Activated naive CD8-positive, alpha-beta T cell treated with anti-CD3 and anti-CD28 coated beads for 36 hours (primary cell): ENCODE data around the gene ZC3H8. TPM values are rescaled to one million over a fixed set of nuclear protein-coding genes. Genes with fewer than 3 reads are reported as not detected.
A peak's percentile ranks its signal among the peaks of the same experiment; 100 is the strongest.

Source experiments
- DNase-seq: peaks from one replicate; pipeline ENCODE4 v3.0.0; 2021
- H3K27ac Mint-ChIP-seq: one replicate; pipeline ENCODE4 v1.8.0; 2022; ENCODE audit warnings: mild to moderate bottlenecking, moderate library complexity, mixed read lengths
- H3K27me3 Mint-ChIP-seq: one replicate; pipeline ENCODE4 v1.8.0; 2022; ENCODE audit warnings: mild to moderate bottlenecking, mixed read lengths
- H3K36me3 Mint-ChIP-seq: one replicate; pipeline ENCODE4 v1.8.0; 2021; ENCODE audit warnings: mild to moderate bottlenecking, mixed read lengths
- H3K4me1 Mint-ChIP-seq: one replicate; pipeline ENCODE4 v1.8.0; 2021; ENCODE audit warnings: mixed read lengths
- H3K4me3 Mint-ChIP-seq: one replicate; pipeline ENCODE4 v1.8.0; 2022; ENCODE audit warnings: mild to moderate bottlenecking, moderate library complexity, mixed read lengths
- H3K9me3 Mint-ChIP-seq: one replicate; pipeline ENCODE4 v1.8.0; 2022; ENCODE audit warnings: mixed read lengths
- total RNA-seq, 2 experiments: library from RNA; stranded (reverse); gene quantifications; one replicate each; pipeline ENCODE4 v1.2.3, GENCODE V29; 2021

ZC3H8 gene
- total RNA-seq, 2 experiments from 2014 or later = 23.7 to 26.8 TPM

DNA sequence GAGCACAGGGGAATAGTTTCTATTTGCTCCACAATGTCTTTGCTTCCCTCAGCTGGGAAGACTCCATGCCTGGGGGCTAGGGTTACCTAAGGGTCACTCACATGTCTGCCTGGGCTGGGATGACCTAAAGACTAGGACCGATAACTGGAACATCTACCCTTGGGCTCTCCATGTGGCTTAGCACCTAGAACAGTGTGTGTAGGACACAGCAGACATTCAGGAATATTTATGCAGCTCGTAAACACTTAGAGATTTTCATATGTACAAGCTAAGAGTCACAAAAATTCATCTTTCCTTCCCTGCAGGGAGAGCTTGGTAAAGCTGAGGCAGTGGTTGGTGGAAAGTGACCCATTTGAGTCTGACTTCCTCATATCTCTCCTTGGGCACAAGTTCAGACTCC lies 60.8 kb downstream of the ZC3H8 start:
- H3K4me3 Mint-ChIP-seq = no peak overlapping the region
- peak overlapping the region; percentile 31 for H3K27ac Mint-ChIP-seq
- peaks cover 5% of the 10 kb centered on the region for H3K9me3 Mint-ChIP-seq
- peaks cover 13% of the 10 kb centered on the region for H3K36me3 Mint-ChIP-seq
- no peaks in the 10 kb centered on the region for H3K27me3 Mint-ChIP-seq
- peaks cover 46% of the 10 kb centered on the region for H3K4me1 Mint-ChIP-seq
- DNase-seq = no peak

DNA sequence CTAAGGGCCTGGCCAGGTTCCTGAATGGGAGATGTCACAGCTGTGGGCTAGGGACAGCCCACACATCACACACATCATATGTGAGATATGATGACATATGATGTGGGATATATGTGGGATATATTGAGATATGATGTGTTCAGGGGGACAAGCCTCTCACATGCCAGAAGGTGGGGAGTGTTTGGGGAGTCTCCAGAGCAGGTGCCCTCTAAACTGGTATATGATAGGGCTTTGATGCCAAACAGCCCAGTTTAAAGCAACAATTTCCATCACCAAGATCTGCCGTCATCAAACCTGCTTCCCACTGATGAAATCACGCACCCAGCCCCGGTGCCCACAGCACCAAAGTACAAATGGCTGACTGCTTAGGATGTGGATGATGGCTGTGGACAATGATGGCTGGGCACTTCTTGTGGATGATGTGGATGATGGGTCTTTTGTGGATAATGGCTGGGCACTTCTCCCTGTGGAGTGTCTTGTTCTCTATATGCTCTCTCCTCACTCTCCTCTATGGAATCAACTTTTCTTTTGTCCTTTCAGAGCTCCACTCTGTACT lies 65.8 kb downstream of the ZC3H8 start:
- Mint-ChIP-seq H3K27me3 (no peaks in the 10 kb centered on the region), H3K4me1 (peaks cover 65% of the 10 kb centered on the region), H3K36me3 (peaks cover 42% of the 10 kb centered on the region), H3K9me3 (peaks cover 11% of the 10 kb centered on the region), H3K4me3 (no peak overlapping the region), H3K27ac (peak overlapping the region; percentile 99)
- no peak for DNase-seq

DNA sequence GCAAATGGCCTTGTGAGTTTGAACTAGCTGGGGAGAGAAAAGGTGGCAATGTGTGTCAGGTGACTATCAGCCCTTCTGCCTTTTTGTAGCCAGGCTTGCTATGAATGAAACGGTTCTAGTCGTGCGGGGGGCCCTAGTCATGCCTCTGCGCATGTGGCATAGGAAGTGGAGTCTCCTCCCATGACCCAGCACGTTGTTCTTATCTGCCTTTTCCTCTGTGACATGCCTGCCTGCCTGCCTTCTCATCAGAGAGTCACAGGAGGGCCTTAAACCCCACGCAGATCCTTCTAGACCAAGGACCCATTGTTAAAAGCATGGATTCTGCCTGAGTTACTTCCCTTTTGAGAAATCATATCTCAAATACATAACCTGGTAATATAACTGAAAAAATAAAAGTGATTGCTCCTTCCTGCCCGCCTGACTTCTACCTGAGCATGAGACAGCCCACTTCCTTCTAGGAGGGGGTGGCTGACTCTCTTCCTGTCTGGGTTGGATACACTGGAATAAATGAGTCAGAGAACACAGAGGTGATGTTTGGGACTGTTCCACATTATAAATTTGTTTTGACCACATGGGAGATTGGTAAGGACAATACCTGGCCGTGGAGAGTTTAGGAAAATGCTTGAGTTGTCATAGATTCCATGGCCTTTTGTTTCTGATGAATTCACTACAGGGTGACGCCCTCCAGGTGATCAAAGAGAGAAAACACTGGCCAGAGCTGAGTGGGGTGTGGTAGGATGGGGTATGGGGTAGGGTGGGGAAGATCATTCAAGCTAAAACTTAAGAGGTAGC lies 66.8 kb downstream of the ZC3H8 start:
- no peaks in the 10 kb centered on the region for H3K27me3 Mint-ChIP-seq
- peak; percentile 80 for DNase-seq
- peaks cover 11% of the 10 kb centered on the region for H3K9me3 Mint-ChIP-seq
- peaks cover 42% of the 10 kb centered on the region for H3K36me3 Mint-ChIP-seq
- H3K4me1 Mint-ChIP-seq = peaks cover 76% of the 10 kb centered on the region
- peak overlapping the region; percentile 99 for H3K27ac Mint-ChIP-seq
- H3K4me3 Mint-ChIP-seq = peak overlapping the region; percentile 47

DNA sequence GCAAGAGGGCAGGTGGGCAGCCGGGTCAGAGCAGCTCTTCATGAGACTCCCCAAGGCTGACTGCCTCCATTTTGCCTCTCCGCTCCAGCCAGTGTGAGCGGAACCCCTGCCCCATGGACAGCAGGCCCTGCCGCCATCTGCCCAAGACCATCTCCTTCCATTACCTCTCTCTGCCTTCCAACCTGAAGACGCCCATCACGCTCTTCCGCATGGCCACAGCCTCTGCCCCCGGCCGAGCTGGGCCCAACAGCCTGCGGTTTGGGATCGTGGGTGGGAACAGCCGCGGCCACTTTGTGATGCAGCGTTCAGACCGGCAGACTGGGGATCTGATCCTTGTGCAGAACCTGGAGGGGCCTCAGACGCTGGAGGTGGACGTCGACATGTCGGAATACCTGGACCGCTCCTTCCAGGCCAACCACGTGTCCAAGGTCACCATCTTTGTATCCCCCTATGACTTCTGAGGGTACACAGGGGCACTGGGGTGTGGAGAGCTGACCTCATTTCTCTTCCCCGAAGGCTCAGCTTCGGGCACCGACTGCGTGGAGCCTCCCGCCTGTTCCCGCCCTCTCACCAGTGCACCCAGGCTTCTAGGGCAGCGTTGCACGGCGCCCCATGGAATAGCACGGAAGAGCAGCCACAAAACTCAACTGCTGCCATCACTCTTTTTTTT lies 67.7 kb downstream of the ZC3H8 start:
- no peak for DNase-seq
- Mint-ChIP-seq H3K9me3 (peaks cover 11% of the 10 kb centered on the region), H3K27me3 (no peaks in the 10 kb centered on the region), H3K4me3 (peak overlapping the region; percentile 47), H3K36me3 (peaks cover 39% of the 10 kb centered on the region), H3K27ac (peak overlapping the region; percentile 99), H3K4me1 (peaks cover 78% of the 10 kb centered on the region)

DNA sequence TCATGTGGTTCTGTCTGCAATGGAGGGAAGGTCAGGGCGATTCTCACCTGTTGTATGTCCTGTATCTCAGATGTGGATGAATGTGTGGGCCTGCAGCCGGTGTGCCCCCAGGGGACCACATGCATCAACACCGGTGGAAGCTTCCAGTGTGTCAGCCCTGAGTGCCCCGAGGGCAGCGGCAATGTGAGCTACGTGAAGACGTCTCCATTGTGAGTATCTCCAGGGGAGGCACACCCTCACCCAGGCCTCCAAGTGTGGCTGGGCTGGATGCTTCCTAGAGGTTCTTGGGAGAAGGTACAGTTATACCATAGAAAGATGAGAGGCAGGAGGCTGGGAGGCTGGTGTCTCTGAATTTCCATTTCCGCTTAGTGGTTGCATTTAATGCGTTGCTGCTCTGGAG lies 69.7 kb downstream of the ZC3H8 start:
- peaks cover 69% of the 10 kb centered on the region for H3K4me1 Mint-ChIP-seq
- no peak overlapping the region for H3K4me3 Mint-ChIP-seq
- H3K36me3 Mint-ChIP-seq = peaks cover 37% of the 10 kb centered on the region
- H3K27me3 Mint-ChIP-seq = no peaks in the 10 kb centered on the region
- DNase-seq = no peak
- peaks cover 6% of the 10 kb centered on the region for H3K9me3 Mint-ChIP-seq
- H3K27ac Mint-ChIP-seq = no peak overlapping the region

DNA sequence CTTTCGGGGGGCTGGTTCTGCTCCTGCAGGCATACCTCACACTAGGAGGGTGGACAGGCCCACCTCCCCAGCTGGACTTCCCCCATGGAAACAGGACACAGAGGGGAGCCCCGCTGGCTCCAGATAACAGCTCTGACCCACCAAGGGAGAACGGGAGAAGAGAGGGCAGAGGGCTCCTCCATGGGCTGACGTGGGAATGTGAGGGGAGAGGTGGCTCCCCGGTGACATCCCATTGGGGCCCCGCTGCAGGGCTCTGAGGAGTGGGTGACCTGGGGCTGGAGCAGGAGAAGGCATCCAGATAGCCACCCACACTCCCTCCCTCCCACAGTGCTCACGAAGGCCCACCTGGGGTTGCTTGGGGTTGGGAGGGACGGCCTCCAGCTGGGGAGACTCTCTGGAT lies 70.7 kb downstream of the ZC3H8 start:
- H3K27ac Mint-ChIP-seq = peak overlapping the region; percentile 86
- H3K36me3 Mint-ChIP-seq = peaks cover 33% of the 10 kb centered on the region
- H3K4me1 Mint-ChIP-seq = peaks cover 60% of the 10 kb centered on the region

DNA sequence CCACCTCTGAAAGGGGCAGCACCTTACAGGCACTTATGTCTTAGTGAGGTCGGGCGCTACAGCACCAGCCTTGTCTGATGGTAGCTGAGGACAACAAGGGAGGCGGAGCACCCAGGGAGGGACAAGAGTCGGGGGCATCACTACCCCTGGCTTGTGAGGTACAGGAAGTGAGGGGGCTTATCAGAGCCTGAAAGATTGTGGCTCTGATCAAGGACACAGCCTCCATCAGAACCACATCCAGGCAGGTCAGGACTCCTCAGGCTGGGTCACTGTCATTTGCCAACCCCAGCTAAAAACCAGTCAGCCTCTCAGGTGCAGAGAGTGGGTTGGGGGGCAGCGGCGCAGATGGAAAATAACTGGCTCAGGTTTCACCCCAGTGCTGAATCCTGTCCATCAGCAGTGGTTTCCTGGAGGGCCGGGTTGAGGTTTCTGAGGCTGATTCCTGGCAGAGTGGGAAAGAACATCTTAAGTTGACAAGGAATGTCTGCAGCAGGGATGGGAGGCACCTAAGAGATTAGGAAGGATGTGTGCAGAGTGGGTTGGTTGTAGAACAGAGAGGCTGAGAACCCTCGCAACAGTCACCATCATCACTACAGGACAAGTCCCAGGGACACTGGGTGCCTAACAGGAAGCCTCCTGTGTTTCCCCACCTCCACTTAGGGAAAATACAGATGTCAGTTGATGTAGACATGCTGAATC lies 71.4 kb downstream of the ZC3H8 start:
- H3K36me3 Mint-ChIP-seq = peaks cover 32% of the 10 kb centered on the region
- peak overlapping the region; percentile 78 for H3K4me3 Mint-ChIP-seq
- no peaks in the 10 kb centered on the region for H3K27me3 Mint-ChIP-seq
- no peak for DNase-seq
- peaks cover 54% of the 10 kb centered on the region for H3K4me1 Mint-ChIP-seq
- peak overlapping the region; percentile 86 for H3K27ac Mint-ChIP-seq
- peaks cover 3% of the 10 kb centered on the region for H3K9me3 Mint-ChIP-seq

More for the DNA sequence above, 70.7 kb downstream of the ZC3H8 start:
- H3K27me3 Mint-ChIP-seq = no peaks in the 10 kb centered on the region
- DNase-seq = no peak
- peaks cover 6% of the 10 kb centered on the region for H3K9me3 Mint-ChIP-seq
- H3K4me3 Mint-ChIP-seq = no peak overlapping the region

DNA sequence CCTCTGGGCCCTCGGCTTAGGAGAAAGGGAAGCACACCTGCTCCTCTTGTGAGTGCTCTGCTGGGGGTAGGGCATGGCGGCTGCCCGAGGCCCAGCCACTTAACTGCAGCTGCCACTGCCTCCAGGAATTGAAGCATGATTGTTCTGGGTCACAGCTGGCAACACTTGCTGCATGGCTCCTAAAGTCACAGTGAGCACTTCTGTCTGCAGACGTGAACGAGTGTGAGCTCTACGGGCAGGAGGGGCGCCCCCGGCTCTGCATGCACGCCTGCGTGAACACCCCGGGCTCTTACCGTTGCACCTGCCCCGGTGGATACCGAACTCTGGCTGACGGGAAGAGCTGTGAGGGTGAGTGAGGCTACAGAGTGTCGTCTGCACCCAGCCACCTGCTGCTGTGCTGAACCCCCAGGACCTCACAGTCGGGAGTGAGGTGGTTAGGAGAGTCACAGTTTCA lies 72.2 kb downstream of the ZC3H8 start:
- Mint-ChIP-seq H3K9me3 (peaks cover 2% of the 10 kb centered on the region), H3K4me3 (peak overlapping the region; percentile 78), H3K27ac (peak overlapping the region; percentile 86), H3K27me3 (no peaks in the 10 kb centered on the region), H3K36me3 (peaks cover 25% of the 10 kb centered on the region), H3K4me1 (peaks cover 45% of the 10 kb centered on the region)
- DNase-seq = peak; percentile 42

DNA sequence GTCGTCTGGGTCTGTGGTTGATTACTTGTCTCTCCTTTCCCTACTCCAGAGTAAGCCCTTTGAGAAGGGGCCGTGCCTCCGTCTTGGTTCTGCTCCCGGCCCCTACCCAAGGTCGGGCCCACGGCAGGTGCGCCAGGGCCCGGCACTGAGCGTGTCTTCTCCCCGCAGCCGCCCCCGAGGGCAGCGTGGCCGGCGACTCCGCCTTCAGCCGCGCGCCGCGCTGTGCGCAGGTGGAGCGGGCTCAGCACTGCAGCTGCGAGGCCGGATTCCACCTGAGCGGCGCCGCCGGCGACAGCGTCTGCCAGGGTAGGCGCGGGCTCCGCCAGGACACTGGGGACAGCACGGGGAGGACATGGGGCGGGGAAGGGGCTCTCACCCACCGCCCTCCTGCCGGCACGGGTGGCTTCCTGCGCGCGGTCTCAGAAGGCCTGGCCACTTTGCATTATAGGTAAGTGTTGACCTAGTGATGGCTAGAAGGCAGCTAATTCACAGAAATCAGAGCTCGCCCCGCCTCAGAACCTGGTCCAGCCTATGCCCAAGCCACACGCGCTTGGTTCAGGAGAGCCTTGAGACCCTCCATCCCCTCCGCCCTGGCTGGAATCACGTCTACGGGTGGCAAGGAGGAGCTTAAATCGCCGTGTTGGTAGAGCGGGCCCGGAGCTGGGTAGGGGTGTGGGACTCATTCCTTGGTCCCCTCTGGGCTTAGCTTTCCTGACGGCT lies 73.1 kb downstream of the ZC3H8 start:
- DNase-seq = peak; percentile 68
- Mint-ChIP-seq H3K27ac (peak overlapping the region; percentile 86), H3K27me3 (no peaks in the 10 kb centered on the region), H3K4me1 (peaks cover 37% of the 10 kb centered on the region), H3K36me3 (peaks cover 17% of the 10 kb centered on the region), H3K9me3 (no peaks in the 10 kb centered on the region), H3K4me3 (peak overlapping the region; percentile 78)

DNA sequence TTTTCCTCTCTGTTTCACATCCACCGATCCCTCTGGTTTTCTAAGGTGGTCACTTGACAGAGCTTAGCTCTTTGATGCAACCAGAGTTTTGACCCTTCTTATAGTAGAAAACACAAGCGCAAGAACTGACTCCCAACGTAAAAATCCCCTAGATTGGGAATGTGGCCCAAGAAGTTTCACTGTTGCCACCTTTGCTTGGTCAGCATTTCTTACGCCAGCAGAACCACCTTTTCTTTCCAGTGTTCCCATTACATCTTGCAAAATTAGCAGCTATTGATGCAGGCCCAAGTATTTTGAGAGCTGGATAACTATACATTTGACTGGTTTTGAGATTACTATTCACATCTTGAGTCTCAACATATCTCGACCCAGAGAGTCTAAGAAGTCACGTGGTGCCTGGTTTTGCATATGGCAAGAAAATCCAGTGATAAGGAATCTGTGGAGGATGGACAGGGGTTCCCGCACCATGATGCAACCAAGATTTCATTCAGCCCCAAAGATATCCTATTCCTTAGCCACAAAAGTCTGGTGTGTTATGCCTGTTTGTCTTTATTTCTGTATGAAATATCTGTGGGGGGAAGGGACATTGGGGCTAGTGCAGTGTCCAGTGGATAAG lies 78.8 kb downstream of the ZC3H8 start:
- no peaks in the 10 kb centered on the region for H3K27me3 Mint-ChIP-seq
- H3K36me3 Mint-ChIP-seq = peaks cover 4% of the 10 kb centered on the region
- no peak overlapping the region for H3K27ac Mint-ChIP-seq
- H3K9me3 Mint-ChIP-seq = no peaks in the 10 kb centered on the region
- DNase-seq = no peak
- H3K4me3 Mint-ChIP-seq = no peak overlapping the region
- H3K4me1 Mint-ChIP-seq = peaks cover 13% of the 10 kb centered on the region

DNA sequence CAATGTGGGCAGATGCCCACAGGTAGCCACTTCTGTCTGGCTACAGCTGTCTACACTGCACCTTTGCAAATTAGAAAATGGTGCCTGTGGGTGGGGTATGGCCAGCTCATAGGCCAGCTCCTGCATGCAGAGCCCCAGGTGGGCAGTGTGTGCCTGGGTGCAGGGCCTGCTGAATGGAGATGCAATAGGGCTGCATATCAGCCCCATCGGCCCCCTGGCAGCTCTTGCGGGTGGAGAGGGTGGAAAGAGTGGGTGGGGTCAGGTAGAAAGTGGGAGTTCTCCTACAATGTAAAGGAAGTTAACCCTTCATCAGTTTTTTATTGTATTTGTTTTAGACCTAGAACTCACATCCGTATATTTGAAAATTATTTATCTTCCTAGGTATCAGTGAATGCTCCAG lies 79.5 kb downstream of the ZC3H8 start:
- peaks cover 13% of the 10 kb centered on the region for H3K4me1 Mint-ChIP-seq
- H3K36me3 Mint-ChIP-seq = peaks cover under 1% of the 10 kb centered on the region
- no peaks in the 10 kb centered on the region for H3K9me3 Mint-ChIP-seq

DNA sequence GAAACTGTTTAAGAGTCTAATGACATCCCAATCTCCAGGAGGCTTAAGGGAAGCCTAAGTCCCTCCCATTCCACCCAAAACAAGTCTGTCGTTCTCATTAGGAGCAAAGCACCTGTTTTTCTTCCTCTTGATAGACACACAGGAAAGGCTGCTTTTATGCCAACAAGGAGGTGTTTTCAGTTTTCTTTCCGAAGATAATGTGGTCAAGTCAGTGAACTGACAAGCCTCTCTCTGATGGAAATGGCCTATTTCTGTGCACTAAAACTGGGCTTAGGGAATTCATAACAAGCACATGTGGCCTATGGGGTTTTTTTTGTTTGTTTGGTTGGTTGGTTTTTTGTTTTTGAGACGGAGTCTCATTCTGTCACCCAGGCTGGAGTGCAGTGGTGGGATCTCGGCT lies 80.5 kb downstream of the ZC3H8 start:
- no peaks in the 10 kb centered on the region for H3K27me3 Mint-ChIP-seq
- H3K4me3 Mint-ChIP-seq = no peak overlapping the region
- peaks cover 13% of the 10 kb centered on the region for H3K4me1 Mint-ChIP-seq
- no peak overlapping the region for H3K27ac Mint-ChIP-seq
- no peak for DNase-seq
- H3K36me3 Mint-ChIP-seq = no peaks in the 10 kb centered on the region
- H3K9me3 Mint-ChIP-seq = no peaks in the 10 kb centered on the region

More for the DNA sequence above, 79.5 kb downstream of the ZC3H8 start:
- no peak overlapping the region for H3K27ac Mint-ChIP-seq
- DNase-seq = no peak
- H3K4me3 Mint-ChIP-seq = no peak overlapping the region
- H3K27me3 Mint-ChIP-seq = no peaks in the 10 kb centered on the region

DNA sequence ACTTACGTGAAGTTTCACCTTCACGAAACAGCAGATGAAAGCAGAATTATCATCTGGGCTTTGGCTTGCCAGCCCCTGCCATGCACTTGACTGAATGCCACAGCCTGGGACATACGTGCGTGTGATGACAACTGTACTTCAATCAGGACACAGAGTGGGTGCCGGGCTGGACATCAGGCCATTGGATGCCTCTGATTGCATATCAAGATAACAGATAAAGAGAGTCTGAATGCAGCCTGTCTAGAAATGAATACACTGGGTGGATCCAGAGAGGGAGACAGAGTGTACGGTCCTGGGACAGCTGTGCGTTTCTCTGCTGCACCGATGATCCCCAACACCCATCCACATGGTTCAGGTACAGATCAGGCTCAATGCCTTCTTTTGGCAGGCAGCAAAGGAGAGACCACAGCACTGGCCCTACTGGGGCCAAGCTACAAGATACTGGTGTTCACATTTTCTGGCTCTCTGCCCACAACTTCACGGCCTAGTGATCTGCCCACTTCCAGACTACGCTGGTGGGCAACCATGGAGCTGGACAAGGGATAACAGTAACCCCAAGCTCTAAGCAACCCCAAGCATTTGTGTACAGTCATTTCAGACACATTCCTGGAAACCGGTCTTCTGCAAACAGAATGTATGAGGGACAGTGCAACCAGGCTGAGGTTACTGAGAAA lies 81.1 kb downstream of the ZC3H8 start:
- peaks cover 13% of the 10 kb centered on the region for H3K4me1 Mint-ChIP-seq
- H3K27me3 Mint-ChIP-seq = no peaks in the 10 kb centered on the region
- no peak for DNase-seq
- H3K36me3 Mint-ChIP-seq = no peaks in the 10 kb centered on the region
- no peaks in the 10 kb centered on the region for H3K9me3 Mint-ChIP-seq
- H3K4me3 Mint-ChIP-seq = no peak overlapping the region
- no peak overlapping the region for H3K27ac Mint-ChIP-seq

DNA sequence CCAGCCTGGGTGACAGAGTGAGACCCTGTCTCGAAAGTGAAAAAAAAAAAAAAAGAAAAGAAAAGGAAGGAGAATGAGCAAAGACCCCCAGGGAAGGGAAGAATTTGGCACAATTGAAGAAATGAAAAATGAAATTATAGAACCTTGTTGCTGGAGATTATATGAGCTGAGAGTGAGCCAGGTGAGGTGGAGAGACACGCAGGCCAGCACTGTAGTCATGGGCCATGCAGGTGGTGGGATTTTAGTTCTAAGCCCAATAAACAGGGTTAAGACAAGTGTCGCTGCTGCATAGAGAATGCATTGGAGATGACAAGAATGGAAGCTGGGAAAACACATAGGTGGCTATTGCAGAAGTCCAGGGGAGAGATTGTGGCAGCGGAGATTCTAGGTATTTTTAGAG lies 84.3 kb downstream of the ZC3H8 start:
- Mint-ChIP-seq H3K27ac (no peak overlapping the region), H3K9me3 (no peaks in the 10 kb centered on the region), H3K4me1 (peaks cover 25% of the 10 kb centered on the region), H3K4me3 (no peak overlapping the region), H3K27me3 (no peaks in the 10 kb centered on the region), H3K36me3 (no peaks in the 10 kb centered on the region)
- DNase-seq = no peak
